ENCODE results near the gene UPK1B. TPM values are rescaled to one million over a fixed set of nuclear protein-coding genes. Genes with fewer than 3 reads are reported as not detected.

The UPK1B gene
- total and polyA plus RNA-seq, 9 of the 15 experiments (the other 6 are each of a cell fraction or from before 2014, with no cell fraction given) = 0.22 to 1.2 (median 0.51) TPM

GRCh38 chr3:119211803-119212202 is 38.4 kb downstream of the UPK1B start:
- in situ Hi-C loops (cut with MboI) = no loop called here

More at GRCh38 chr3:119211803-119212202, 38.4 kb downstream of the UPK1B start:
- Histone ChIP-seq H4K20me1 (replicated peaks; ENCODE audit: control insufficient read depth, insufficient read depth, low read length) (no peaks in the 10 kb centered on the region), H3K27ac (ENCODE audit: extremely low read depth, low read depth, low read length) (peak overlapping the region; percentile 74; the same call in 2 of the 3 replicates), H3K9me1 (ENCODE audit: control insufficient read depth, insufficient read depth, low read length) (no peaks in the 10 kb centered on the region), H3K4me2 (ENCODE audit: insufficient read depth, low read length) (no peak overlapping the region), H3K36me3 (ENCODE audit: control insufficient read depth, insufficient read depth, low read length) (peaks cover 42% of the 10 kb centered on the region), H3K9me3 (replicated peaks; ENCODE audit: control insufficient read depth, insufficient read depth, low read depth, low read length) (no peaks in the 10 kb centered on the region; the same call in 1 of the 2 replicates), H3K9ac (ENCODE audit: insufficient read depth in 1 of 2, low read depth in 2 of 2, low read length in 2 of 2) (no peak overlapping the region), H3K4me3 (no peak overlapping the region), H3K27me3 (ENCODE audit: control insufficient read depth in 2 of 2, insufficient read depth in 2 of 2, low read length in 2 of 2) (no peaks in the 10 kb centered on the region), H2AFZ (ENCODE audit: low read depth, low read length) (no peak overlapping the region), H3K4me1 (replicated peaks in 1 of 2; ENCODE audit: control insufficient read depth in 2 of 2, insufficient read depth in 2 of 2, low read length in 2 of 2) (peaks cover 3 to 27% of the 10 kb centered on the region in 2 experiments; a peak in 4 of 5 replicates), H3K79me2 (ENCODE audit: control insufficient read depth, insufficient read depth, low read length) (no peaks in the 10 kb centered on the region)
- POLR2A ChIA-PET = interaction anchor here (0.6 kb wide), 1 partner anchor 233 kb away, joined by 3 read pairs; no protein-coding TSS in a partner anchor
- TF ChIP-seq SNRNP70 (optimal IDR thresholded peaks at IDR 0.05; ENCODE audit: low read depth, low read length) (no peak), RNF2 (IDR thresholded peaks at IDR 0.05) (no peak), DIDO1 (tag; IDR thresholded peaks at IDR 0.05; ENCODE audit: low read depth) (no peak), TAL1 (IDR thresholded peaks at IDR 0.05) (no peak), RUNX1 (IDR thresholded peaks at IDR 0.05; ENCODE audit: low read depth) (no peak), BRD4 (IDR thresholded peaks at IDR 0.05) (no peak), ZNF239 (CRISPR knock-in tag; IDR thresholded peaks at IDR 0.05) (no peak)
- TF ChIP-seq, protein P1, sequence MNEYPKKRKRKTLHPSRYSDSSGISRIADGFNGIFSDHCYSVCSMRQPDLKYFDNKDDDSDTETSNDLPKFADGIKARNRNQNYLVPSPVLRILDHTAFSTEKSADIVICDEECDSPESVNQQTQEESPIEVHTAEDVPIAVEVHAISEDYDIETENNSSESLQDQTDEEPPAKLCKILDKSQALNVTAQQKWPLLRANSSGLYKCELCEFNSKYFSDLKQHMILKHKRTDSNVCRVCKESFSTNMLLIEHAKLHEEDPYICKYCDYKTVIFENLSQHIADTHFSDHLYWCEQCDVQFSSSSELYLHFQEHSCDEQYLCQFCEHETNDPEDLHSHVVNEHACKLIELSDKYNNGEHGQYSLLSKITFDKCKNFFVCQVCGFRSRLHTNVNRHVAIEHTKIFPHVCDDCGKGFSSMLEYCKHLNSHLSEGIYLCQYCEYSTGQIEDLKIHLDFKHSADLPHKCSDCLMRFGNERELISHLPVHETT (CRISPR knock-in tag; conservative IDR thresholded peaks at IDR 0.05 in 1 of 2, IDR thresholded peaks at IDR 0.05 in 1 of 2) = no peak
- ATAC-seq (no peak), DNase-seq (ENCODE audit: extremely low read depth in 1 of 4, low spot score in 3 of 4) (no peak), FAIRE-seq (no peak)
- CTCF ChIA-PET (ENCODE audit: low intra/inter-chr PET ratio) = no interaction called here
- intact Hi-C loops (cut with micrococcal nuclease) = no loop called here
- TSS peak; percentile 41 for BruUV-seq (replicated peaks)
- 53% methylated on average over 5 of the region's 6 CpGs for WGBS (ENCODE audit: insufficient coverage, low coverage, missing lambda C conversion rate)
